ENCODE results near the gene XYLT1.

The XYLT1 gene

DNA sequence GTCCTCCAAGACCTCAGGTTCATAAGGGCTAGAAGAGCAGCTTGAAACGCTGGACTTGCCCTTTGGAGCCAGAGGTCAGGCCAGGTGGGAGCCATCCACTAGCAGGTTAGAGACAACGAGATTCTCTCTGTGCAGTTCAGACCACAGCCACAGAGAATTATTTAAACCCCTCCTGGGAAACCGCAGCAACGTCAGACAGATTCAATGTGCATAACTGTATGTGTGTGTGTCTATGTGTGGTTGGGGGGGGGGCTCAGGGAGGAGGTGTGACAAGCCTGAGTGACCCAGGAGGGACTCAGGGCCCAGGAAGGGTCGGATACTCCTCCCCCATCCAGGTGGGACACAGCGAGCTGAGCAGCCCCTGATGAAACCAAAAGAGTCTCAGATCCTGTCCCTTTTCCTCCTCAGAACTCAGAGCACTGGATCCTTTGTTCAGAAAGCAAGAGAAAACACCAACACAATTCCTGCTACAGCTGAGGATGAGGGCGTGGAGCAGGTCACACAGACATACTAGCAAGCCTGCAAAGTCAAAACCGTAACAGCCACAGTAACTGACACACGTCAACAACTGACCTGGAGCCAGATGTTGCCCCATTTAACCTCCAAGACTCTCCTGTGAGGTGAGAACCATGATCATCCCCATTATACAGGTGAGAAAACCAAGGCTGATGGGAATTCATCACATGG lies 66.8 kb downstream of the XYLT1 start:
- no peak for DNase-seq (ENCODE audit: low read depth in 2 of 3, low spot score in 2 of 3)

DNA sequence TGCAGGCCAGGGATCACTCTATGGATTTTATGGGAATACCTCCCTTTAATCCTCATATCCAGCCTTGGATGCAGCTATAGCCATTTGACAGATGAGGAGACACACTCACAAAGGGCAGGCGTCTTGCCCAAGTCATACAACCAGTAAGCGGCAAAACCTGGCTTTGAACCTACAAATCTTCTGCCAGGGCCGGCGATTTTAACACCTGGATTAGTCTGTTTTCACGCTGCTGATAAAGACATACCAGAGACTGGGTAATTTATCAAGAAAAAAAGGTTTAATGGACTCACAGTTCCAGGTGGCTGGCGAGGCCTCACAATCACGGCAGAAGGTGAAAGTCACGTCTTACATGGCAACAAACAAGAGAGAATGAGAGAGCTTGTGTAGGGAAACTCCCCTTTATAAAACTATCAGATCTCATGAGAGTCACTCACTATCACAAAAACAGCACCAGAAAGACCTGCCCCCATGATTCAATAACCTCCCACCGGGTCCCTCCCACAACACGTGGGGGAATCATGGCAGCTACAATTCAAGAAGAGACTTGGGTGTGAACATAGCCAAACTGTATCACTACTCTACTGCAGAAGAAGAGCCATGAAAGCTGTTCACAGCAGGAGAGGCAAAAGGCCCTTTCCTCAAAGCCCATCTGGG lies 67.5 kb downstream of the XYLT1 start:
- DNase-seq (ENCODE audit: low read depth in 2 of 3, low spot score in 2 of 3) = no peak

DNA sequence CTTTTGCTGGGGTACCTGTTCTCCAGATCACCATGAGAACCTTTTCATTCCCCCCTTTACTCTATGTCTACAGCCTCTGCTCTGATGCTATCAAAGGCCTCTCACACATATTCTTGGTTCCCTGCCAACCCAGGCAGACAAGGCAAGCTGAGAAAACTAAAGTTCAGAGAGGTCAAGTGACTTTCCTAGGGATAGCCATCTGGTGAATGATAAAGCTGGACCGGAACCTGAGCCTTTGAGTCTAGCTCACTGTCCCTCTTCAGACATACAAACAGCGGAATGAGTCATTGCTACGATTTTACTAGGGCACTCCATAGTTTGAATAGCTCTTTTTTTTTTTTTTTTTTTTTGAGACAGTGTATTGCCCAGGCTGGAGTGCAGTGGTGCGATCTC lies 73.3 kb downstream of the XYLT1 start:
- no peak for DNase-seq (ENCODE audit: low read depth in 2 of 3, low spot score in 2 of 3)

DNA sequence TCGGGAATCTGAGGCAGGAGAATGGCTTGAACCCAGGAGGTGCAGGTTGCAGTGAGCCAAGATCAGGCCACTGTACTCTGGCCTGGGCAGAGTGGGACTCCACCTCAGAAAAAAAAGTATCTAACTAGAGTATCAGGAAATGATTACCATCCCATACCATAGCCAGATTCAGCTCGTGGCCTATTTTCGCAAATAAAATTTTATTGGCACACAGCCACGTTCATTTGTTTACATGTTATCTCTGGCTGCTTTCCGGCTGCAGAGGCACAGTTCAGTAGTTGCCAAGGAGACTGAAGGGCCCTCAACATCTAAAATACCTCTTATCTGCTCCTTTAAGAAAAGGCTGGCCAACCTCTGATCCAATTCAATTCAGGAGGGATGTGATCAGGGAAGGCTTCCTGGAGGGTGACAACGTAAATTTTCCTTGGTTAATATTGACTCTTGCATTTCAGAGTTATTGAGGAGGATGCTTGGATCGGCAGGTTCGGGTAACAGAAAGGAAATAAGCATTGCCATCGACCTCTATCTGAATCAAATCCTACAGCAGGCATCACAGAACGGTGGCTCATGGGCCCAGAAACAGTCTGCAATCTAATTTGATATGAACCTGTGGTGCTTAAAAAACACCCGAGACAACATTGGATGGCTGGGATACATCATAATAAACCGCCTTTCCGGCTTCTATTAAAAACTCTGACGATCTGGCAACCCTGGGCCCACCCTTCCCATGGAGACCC lies 73.8 kb downstream of the XYLT1 start:
- DNase-seq (ENCODE audit: low read depth in 2 of 3, low spot score in 2 of 3) = no peak

DNA sequence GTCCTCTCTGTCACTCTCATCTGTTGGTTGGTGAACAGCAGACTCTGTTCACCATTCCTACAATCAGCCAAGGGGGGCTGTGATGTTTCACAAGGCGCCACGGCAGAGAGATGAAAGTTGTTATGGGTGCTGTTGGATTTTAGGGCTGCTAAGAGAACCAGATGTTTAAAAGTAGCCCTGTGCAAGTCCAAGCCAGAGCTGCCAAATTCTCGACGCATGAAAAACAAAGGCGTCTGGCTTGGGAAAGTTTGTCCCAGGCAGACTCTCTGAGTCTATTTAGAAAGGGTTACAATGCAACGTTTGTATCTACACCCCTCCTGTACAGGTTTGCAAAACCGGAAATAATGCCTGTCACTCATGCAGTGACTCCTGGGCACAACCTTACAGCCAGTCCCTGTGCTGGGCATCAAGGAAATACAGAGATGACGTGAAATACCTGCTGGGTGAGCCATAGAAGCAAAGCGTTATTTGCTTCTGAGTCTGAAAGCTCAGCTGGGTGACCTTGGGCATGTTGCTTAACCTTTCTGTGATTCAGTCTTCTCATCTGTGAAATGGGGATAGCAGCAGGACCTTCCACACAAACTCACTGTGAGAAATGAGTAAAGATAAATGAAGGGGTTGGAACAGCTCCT lies 74.8 kb downstream of the XYLT1 start:
- no peak for DNase-seq (ENCODE audit: low read depth in 2 of 3, low spot score in 2 of 3)

DNA sequence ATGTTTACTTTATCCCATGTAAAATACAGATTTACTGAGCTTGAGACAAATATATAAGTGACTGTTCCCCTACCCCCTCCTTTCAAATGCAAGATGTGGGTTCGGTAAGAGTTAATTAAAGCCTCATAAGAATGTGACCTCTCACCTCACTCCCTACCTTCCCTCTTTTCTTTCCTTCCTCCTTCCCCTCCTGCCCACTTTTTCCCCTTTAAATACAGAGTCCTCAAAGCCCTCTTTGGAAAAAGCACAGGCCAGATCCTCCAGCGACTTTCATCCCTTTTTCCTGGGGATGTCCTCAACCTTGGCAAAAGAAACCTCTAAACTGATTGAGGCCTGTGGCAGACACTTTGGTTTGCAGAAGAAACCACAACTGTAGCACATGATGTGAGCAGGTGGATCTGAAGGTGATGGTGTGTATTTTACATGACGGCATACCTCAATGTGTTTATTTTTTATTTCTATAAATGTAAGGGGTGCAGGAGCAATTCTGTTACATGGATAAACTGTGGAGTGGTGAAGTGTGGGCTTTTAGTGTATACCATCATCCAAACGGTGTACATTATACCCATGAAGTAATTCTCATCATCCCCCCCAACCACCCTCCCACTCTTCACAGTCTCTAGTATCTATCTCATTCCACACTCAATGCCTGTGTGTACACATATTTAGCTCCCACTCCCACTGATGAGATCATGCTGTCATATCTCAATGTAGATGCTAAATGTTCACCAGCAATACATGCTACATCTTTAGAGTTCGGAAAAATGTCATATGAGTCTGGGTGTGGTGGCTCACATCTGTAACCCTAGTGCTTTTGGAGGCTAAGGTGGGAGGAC lies 77.7 kb downstream of the XYLT1 start:
- no peak for DNase-seq (ENCODE audit: low read depth in 2 of 3, low spot score in 2 of 3)

DNA sequence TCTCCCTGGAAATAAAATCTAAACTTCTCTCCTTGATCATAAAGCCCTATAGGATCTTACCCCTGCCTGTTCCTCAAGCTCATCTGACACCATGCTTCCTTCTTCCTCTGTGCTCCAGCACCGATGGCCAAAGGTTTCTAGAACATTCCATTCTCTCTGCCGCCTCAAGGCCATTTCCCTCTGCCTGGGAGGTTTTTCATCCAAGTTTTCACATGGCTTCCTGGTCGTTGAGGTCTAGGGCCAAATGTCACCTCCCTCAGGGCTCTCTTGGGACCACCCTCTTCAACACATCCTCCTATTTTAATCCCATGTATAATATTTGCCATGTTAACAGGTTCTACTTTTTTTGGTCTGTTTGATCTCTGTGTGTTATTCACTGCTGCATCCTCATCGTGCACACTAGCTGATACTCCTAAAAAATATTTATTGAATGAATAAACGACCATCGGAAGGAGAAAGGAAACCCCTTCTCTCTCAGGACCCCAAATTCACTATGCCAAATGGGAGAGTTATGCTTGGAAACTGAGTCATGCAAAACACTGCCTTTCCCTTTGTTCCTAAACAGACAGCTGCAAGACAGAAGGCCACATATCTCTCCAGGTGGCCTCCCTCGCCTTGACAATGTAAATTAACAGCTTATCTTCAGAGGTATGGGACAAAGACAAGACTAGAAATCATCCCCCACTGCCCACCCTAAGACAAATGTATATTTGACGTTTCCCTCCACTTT lies 78.5 kb downstream of the XYLT1 start:
- no peak for DNase-seq (ENCODE audit: low read depth in 2 of 3, low spot score in 2 of 3)

DNA sequence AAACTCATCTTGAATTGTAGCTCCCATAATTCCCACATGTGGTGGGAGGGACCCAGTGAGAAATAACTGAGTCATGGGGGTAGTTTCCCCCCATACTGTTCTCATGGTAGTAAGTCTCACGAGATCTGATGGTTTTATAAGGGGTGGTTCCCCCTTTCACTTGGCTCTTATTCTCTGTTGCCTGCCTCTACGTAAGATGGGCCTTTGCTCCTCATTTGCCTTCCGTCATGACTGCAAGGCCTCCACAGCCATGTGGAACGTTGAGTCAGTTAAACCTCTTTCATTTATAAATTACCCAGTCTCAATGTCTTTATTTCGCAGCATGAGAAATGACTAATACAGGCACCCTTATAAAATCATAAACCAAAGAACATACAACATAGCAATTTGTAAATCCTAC lies 79.0 kb downstream of the XYLT1 start:
- DNase-seq (ENCODE audit: low read depth in 2 of 3, low spot score in 2 of 3) = no peak

DNA sequence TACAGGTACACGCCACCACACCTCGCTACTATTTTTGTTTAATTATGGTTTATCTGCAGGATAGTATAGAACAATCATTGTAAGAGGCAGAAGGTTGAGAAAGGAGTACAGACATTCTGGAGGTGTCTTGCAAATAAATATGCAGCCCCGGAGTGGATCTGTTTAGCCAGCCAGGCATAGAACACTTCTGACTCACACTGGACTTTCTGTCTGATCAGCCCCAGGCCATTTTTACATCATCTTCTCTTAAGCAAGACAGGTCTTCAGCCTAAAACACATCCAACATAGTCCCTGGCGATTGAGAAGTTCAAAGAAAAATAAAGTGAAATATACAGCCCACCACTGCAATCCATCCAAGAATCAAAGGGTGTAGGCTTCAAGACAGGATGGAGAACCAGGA lies 81.4 kb downstream of the XYLT1 start:
- DNase-seq (ENCODE audit: low read depth in 2 of 3, low spot score in 2 of 3) = no peak

DNA sequence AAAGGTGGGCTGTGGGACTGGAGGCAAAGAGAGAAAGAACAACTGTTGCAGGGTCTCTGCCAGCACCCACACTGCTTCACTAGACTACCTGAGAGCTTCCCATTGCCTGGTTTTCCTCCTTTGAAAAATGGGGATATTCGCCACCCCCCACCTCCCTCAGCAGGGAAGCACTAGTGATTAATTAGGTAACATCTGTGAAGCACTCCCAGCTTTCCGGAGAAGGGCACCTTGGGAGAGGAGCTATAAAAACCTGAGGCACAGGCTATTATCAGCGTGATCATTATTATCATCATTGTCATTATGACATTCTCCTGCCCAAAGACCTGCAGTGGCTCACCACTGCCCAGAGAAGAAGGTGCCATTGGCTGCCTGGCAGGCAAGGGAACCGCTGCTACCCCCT lies 83.5 kb downstream of the XYLT1 start:
- DNase-seq (ENCODE audit: low read depth in 2 of 3, low spot score in 2 of 3) = no peak

DNA sequence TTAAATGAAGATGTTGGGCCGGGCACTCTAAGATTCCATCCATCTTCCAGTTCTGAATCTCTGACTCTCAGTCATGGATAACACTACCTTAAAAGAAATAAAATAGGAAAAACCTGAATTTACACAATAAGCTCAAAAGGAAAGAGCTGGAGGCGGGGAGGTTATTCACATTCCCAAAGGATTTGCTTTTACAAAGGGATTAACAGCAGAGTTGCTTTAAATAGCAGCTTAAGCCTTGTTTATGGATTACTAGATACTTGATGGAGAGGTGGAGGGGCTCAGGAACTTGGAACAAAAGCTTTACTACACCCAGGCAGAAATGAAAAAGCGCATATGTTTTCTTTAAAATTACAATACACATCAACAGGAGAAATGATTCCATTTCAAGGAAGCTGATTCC lies 84.5 kb downstream of the XYLT1 start:
- DNase-seq (ENCODE audit: low read depth in 2 of 3, low spot score in 2 of 3) = no peak

DNA sequence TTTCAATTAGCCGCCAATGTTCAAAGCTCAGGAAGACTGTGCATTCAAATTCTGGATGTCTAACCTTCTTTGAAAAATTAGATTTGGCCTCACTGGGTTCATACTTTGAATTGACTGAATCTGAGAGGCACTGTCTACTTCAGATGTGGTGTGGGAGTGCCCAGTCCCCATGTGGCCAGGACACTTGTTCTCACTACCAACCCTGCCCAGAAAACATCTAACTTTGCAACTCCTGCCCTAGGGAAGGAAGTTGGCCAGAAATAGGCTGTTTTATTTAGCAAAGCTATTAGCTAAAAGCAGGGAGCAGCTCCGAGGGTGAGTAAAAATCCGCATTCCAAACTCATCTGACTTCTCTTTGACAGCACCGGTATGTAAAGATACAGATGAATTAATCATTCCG lies 86.3 kb downstream of the XYLT1 start:
- no peak for DNase-seq (ENCODE audit: low read depth in 2 of 3, low spot score in 2 of 3)

DNA sequence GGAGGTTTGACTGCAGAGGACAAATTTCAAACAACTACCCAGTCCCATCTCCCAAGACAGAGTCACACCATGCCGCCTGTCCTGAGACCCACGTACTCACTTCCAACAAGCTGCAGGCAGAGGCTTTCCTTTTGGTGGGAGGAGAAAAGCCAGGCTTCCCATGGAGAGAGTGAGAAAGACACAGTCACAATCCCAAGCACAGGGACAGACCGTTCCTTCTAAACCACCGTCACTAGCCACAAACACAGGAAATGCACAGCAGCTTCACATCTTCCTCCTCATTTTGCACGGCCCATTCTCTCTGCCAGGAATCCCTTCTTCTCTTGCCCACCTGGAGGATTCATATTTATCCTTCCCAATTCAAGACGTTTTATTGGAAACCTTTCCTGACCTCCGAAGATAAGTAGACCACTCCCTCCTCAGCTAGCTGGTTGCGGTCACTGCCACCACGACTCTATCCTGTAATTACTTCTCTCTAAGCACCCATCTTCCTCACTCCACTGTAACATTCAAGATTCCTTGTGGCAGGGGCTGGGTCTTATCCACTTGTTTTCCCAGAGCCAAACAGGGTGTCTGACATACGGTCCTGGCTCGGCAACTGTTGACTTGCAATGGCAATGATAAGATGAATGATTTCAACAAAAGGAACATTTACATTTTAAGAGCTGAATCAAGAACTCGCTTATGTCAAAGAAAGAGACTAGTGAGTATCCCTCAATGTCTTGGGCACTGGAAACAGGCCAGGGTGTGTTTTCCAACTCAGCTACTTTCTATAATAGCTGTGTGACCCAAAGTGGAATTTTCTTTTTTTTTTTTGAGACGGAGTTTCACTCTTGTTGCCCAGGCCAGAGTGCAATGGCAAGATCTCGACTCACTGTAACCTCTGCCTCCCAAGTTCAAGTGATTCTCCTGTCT lies 87.6 kb downstream of the XYLT1 start:
- DNase-seq (ENCODE audit: low read depth in 2 of 3, low spot score in 2 of 3) = no peak

DNA sequence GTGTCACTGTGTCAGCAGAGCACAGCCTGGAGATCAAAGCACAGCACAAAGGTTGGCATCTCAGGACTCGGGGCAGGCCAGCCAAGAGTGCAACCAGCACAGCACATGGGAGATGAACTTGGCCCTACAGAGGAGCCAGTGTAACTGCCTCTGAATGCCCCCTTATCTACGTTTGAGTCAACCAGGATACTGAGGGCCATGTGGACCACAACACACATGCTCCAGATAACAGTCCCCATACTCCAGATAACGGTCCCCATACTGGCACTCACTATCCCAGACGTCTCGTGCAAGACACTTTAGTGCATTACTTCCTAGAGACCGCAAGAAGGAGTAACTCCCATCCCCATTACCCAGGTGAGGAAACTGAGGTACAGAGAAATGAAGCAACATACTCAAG lies 88.2 kb downstream of the XYLT1 start:
- no peak for DNase-seq (ENCODE audit: low read depth in 2 of 3, low spot score in 2 of 3)

DNA sequence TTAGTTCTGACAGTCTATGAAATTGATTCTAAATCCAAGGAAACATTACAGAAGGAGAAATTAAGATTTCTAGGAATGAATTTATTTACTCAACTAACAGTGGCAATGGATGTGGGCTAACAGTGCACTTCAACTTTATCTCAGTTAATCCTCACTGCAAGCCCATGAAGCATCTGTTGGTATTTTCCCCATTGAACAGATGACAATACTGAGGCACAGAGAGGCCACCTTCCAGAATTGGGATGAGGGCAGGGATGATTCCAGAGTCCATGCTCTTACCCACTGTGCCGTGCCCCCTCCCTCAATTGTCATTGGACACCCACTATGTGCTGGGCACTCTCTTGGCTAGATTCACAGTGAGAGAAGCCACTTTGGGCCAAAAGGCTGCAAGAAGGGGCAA lies 89.0 kb downstream of the XYLT1 start:
- no peak for DNase-seq (ENCODE audit: low read depth in 2 of 3, low spot score in 2 of 3)

DNA sequence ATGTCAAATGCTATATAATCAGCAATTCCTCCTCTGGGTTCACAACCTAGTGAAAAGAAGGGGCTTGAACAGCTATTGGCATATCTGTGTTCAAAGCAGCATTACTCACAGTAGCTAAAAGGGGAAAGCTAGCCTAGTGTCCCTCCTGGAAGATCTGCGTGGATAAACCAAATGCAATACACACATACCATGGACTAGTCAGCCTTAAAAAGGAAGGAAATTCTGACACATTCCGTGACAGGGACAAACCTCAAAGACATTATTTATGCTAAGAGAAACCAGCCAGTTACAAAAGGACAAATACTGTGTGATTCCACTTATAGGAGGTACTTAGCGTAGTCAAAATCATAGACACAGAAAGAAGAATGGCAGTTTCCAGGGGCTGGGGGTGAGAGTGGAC lies 90.1 kb downstream of the XYLT1 start:
- no peak for DNase-seq (ENCODE audit: low read depth in 2 of 3, low spot score in 2 of 3)

DNA sequence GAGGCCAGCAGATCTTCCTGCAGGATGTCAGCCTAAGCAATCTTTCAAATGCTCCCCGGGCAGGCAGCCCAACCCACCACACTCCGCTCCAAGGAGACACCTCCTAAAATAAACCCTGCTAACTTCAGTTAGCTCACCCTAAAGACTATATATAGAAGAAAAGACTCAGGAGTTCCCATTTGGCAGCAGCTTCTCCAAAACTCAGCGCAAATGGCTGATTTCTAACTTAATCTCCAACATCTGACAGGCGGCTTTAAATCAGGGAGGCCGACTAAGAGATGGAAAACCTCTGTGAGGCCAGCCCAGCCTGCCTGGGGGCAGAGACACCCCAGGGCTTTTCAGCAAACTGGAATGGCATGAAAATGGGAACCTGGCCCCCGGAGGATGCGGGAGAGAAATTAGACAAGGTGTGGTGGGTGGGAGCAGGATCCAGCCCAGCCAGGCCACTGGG lies 91.6 kb downstream of the XYLT1 start:
- no peak for DNase-seq (ENCODE audit: low read depth in 2 of 3, low spot score in 2 of 3)

DNA sequence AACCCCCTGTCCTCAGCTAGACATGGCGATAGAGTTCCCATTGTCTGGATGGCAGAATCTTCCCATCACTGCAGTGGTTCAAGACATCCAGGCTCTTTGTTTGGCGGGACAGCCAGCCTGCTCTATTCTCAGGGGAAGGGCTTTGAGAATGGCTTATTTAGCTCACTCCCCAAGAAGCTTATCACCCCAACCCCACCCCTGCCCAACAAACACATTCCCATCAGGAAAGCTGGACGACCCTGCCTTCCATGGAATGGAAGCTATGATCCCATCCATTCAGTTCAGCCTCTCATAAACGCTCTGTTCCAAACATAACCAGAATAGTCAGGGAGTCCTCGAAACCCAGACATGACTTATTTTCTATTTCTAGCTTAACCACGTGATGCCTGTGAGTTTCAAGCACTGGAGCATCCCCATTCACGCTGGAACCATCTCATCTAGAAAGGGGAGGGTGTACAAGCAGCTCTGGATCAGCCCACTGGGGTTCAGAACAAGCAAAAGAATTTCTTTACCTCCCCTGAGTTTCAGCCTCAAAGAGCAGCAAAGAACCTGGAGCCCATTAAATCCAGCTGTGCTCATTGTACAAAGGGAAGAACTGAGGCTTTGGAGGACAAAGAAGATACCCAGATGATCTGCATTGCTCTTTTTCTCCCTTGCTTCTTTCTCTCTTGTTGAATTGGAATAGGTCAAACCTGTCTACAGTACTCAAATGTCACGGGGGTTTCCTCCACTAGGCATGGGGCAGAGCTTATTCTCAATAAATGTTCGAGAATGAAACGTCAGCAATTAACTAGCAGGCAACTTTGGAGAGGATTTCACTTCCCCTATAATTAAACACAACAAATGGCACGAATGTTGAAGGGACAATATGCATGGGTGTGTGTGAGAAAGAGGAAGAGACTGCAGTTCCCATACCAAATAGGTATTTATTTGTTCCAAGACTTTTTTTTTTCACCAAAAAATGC lies 93.1 kb downstream of the XYLT1 start:
- DNase-seq (ENCODE audit: low read depth in 2 of 3, low spot score in 2 of 3) = no peak

All from activated CD8-positive, alpha-beta memory T cell treated with anti-CD3 and anti-CD28 coated beads for 48 hours (primary cell).